K562 (cell line): ENCODE results near the gene ADD2. TPM values are rescaled to one million over a fixed set of nuclear protein-coding genes. Genes with fewer than 3 reads are reported as not detected.

Experiments used
- C11orf30 ChIP-seq: fragments of 450-650 bp; IDR thresholded peaks from 2 replicates; pipeline ENCODE4 v1.6.1; 2016; ENCODE audit warnings: low read depth, mild to moderate bottlenecking
- HDAC6 ChIP-seq: IDR thresholded peaks from 2 replicates; pipeline ENCODE4 v1.6.1; 2012; ENCODE audit warnings: low read depth, mild to moderate bottlenecking, control low read depth, inconsistent platforms, low read length, moderate library complexity
- MAFG ChIP-seq: fragments of 450-650 bp; conservative IDR thresholded peaks from 2 replicates; pipeline ENCODE4 v1.6.1; 2016; ENCODE audit warnings: missing genetic modification characterization, missing compliant biosample characterization
- RCOR1 ChIP-seq, 2 experiments: IDR thresholded peaks; 2 replicates each; pipeline ENCODE4 v1.6.1; 2012; ENCODE audit warnings: low read depth in 2 of 2, low read length in 2 of 2, borderline replicate concordance in 1 of 2, improper control_type of control experiment in 1 of 2
- XRCC5 ChIP-seq: fragments of 200-400 bp; formaldehyde crosslinking; IDR thresholded peaks from 2 replicates; pipeline ENCODE4 v1.6.1; 2017; ENCODE audit warnings: low read depth, mild to moderate bottlenecking, low read length
- ZBTB7A ChIP-seq: IDR thresholded peaks from 2 replicates; pipeline ENCODE4 v1.6.1; 2011; ENCODE audit warnings: low read depth, mild to moderate bottlenecking, low read length, moderate library complexity, borderline replicate concordance; ENCODE audit not compliant: control insufficient read depth
- ZNF217 ChIP-seq: sonication (generic); formaldehyde crosslinking; IDR thresholded peaks from 2 replicates; pipeline ENCODE4 v1.8.0; 2022; ENCODE audit warnings: mild to moderate bottlenecking, missing genetic modification reagents
- ZNF224 ChIP-seq: sonication (generic); formaldehyde crosslinking; IDR thresholded peaks from 2 replicates; pipeline ENCODE4 v1.8.0; 2022; ENCODE audit warnings: mild to moderate bottlenecking, missing genetic modification reagents
- ZNF316 ChIP-seq: fragments of 450-650 bp; IDR thresholded peaks from 2 replicates; pipeline ENCODE4 v1.6.1; 2016
- ZNF444 ChIP-seq: fragments of 250-450 bp; sonication (Bioruptor Pico); IDR thresholded peaks from 2 replicates; pipeline ENCODE4 v1.4.0; 2020; ENCODE audit warnings: mild to moderate bottlenecking, moderate library complexity
- polyA plus RNA-seq, 8 experiments: library from polyadenylated mRNA; depleted of rRNA in 4 of 8; stranded (reverse) in 5 of 8; unstranded in 3 of 8; fragments of >200 nt; fragmentation: Nextera tagmentation in 2 of 8; fragmentation: Illumina TruSeq in 1 of 8; extraction: Ambion mirVana in 2 of 8; extraction: Trizol in 1 of 8; gene quantifications; 2 replicates each; pipeline versions ENCODE4 v1.2.1 to v1.2.3, GENCODE V29; 2011 to 2014; ENCODE audit warnings: inconsistent platforms in 1 of 8, missing spikeins in 1 of 8
- total RNA-seq, 7 experiments: library from RNA; depleted of rRNA in 6 of 7; stranded (reverse); fragments of >200 nt in 6 of 7; fragmentation: Illumina TruSeq in 2 of 7; extraction: Trizol in 2 of 7; gene quantifications; 2 replicates each; pipeline versions ENCODE4 v1.2.1 to v1.2.3, GENCODE V29; 2011 to 2021; ENCODE audit warnings: low replicate concordance in 1 of 7
- TF ChIP-seq, protein P1 (sequence below): fragments of 450-650 bp; formaldehyde crosslinking; conservative IDR thresholded peaks from 2 replicates; pipeline ENCODE4 v1.4.0; 2022; ENCODE audit warnings: mild to moderate bottlenecking, missing genetic modification characterization
- TF ChIP-seq, protein P2 (sequence below): fragments of 250-450 bp; sonication (Bioruptor Pico); IDR thresholded peaks from 2 replicates; pipeline ENCODE4 v1.6.1; 2021; ENCODE audit warnings: mild to moderate bottlenecking
- TF ChIP-seq, protein P3 (sequence below): fragments of 450-650 bp; IDR thresholded peaks from 2 replicates; pipeline ENCODE4 v1.6.1; 2017; ENCODE audit warnings: antibody characterized with exemption

ADD2 gene
- total and polyA plus RNA-seq, 9 of the 15 experiments (the other 6 are each of a cell fraction or from before 2014, with no cell fraction given) = 3.5 to 63.0 (median 36.2) TPM

- TF ChIP-seq HDAC6 = no peak
- TF ChIP-seq ZNF217 (CRISPR knock-in tag) = no peak
- TF ChIP-seq, protein P1, sequence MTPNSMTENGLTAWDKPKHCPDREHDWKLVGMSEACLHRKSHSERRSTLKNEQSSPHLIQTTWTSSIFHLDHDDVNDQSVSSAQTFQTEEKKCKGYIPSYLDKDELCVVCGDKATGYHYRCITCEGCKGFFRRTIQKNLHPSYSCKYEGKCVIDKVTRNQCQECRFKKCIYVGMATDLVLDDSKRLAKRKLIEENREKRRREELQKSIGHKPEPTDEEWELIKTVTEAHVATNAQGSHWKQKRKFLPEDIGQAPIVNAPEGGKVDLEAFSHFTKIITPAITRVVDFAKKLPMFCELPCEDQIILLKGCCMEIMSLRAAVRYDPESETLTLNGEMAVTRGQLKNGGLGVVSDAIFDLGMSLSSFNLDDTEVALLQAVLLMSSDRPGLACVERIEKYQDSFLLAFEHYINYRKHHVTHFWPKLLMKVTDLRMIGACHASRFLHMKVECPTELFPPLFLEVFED (CRISPR knock-in tag) = no peak
- no peak for TF ChIP-seq ZBTB7A
- peak; percentile 77 for TF ChIP-seq C11orf30
- no peak for TF ChIP-seq XRCC5
- no peak for TF ChIP-seq ZNF224
- TF ChIP-seq ZNF444 (CRISPR knock-in tag) = no peak
- TF ChIP-seq, protein P2, sequence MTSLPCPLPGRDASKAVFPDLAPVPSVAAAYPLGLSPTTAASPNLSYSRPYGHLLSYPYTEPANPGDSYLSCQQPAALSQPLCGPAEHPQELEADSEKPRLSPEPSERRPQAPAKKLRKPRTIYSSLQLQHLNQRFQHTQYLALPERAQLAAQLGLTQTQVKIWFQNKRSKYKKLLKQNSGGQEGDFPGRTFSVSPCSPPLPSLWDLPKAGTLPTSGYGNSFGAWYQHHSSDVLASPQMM (CRISPR knock-in tag) = no peak
- peak; percentile 71 for TF ChIP-seq MAFG (tag)
- TF ChIP-seq RCOR1 (IDR thresholded peaks at IDR 0.05; ENCODE audit: borderline replicate concordance in 1 of 2, low read depth in 2 of 2, low read length in 2 of 2) = no peak
- TF ChIP-seq, protein P3, sequence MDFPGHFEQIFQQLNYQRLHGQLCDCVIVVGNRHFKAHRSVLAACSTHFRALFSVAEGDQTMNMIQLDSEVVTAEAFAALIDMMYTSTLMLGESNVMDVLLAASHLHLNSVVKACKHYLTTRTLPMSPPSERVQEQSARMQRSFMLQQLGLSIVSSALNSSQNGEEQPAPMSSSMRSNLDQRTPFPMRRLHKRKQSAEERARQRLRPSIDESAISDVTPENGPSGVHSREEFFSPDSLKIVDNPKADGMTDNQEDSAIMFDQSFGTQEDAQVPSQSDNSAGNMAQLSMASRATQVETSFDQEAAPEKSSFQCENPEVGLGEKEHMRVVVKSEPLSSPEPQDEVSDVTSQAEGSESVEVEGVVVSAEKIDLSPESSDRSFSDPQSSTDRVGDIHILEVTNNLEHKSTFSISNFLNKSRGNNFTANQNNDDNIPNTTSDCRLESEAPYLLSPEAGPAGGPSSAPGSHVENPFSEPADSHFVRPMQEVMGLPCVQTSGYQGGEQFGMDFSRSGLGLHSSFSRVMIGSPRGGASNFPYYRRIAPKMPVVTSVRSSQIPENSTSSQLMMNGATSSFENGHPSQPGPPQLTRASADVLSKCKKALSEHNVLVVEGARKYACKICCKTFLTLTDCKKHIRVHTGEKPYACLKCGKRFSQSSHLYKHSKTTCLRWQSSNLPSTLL = no peak
- peak; percentile 88 for TF ChIP-seq ZNF316
- TF ChIP-seq, all 486 proteins: peak for 5
Observed at GRCh38 chr2:70691497-70692140, 76.4 kb downstream of the ADD2 start (continued).
